Measurements from ENCODE around the gene KREMEN2.

The KREMEN2 gene

DNA sequence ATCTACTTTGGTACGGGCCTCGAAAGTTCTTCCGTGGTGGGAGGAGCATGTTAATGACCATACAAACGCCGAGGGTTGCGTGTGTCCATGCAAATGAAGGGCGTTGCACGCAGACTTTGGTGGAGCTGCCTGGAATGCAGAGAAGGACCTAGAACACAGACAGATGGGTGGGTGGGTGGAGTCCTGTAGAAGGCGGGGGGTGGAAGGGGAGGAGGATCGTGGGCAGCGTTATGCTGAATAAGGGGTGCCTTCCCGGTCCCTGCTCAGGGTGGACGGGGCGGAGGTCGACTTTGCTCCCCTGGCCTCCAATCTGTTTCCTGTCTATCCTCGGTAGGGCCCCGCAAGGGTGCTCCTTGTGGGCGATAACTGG, 4.3 kb downstream of the KREMEN2 start:
- Histone ChIP-seq H3K27ac (ENCODE audit: low read length) (peak overlapping the region; percentile 91), H3K36me3 (replicated peaks; ENCODE audit: low read depth, low read length) (peaks cover 22% of the 10 kb centered on the region), H3K4me2 (ENCODE audit: low read length) (peak overlapping the region; percentile 85), H4K20me1 (ENCODE audit: insufficient read depth, low read length) (peaks cover 36% of the 10 kb centered on the region), H3K9ac (ENCODE audit: low read length) (peak overlapping the region; percentile 84), H3K79me2 (ENCODE audit: low read length) (peaks cover 42% of the 10 kb centered on the region), H3K27me3 (ENCODE audit: low read depth, low read length) (no peaks in the 10 kb centered on the region), H3K9me3 (ENCODE audit: insufficient read depth, low read length) (no peaks in the 10 kb centered on the region), H2AFZ (ENCODE audit: low read depth, low read length) (no peak overlapping the region), H3K4me3 (ENCODE audit: low read length) (peak overlapping the region; percentile 97), H3K4me1 (ENCODE audit: low read length) (peaks cover 26% of the 10 kb centered on the region)
- TF ChIP-seq, protein P1, sequence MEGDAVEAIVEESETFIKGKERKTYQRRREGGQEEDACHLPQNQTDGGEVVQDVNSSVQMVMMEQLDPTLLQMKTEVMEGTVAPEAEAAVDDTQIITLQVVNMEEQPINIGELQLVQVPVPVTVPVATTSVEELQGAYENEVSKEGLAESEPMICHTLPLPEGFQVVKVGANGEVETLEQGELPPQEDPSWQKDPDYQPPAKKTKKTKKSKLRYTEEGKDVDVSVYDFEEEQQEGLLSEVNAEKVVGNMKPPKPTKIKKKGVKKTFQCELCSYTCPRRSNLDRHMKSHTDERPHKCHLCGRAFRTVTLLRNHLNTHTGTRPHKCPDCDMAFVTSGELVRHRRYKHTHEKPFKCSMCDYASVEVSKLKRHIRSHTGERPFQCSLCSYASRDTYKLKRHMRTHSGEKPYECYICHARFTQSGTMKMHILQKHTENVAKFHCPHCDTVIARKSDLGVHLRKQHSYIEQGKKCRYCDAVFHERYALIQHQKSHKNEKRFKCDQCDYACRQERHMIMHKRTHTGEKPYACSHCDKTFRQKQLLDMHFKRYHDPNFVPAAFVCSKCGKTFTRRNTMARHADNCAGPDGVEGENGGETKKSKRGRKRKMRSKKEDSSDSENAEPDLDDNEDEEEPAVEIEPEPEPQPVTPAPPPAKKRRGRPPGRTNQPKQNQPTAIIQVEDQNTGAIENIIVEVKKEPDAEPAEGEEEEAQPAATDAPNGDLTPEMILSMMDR (IDR thresholded peaks at IDR 0.05; ENCODE audit: low read depth, low read length) = no peak
- no peak for TF ChIP-seq EZH2phosphoT487 (IDR thresholded peaks at IDR 0.05; ENCODE audit: low read depth)

DNA sequence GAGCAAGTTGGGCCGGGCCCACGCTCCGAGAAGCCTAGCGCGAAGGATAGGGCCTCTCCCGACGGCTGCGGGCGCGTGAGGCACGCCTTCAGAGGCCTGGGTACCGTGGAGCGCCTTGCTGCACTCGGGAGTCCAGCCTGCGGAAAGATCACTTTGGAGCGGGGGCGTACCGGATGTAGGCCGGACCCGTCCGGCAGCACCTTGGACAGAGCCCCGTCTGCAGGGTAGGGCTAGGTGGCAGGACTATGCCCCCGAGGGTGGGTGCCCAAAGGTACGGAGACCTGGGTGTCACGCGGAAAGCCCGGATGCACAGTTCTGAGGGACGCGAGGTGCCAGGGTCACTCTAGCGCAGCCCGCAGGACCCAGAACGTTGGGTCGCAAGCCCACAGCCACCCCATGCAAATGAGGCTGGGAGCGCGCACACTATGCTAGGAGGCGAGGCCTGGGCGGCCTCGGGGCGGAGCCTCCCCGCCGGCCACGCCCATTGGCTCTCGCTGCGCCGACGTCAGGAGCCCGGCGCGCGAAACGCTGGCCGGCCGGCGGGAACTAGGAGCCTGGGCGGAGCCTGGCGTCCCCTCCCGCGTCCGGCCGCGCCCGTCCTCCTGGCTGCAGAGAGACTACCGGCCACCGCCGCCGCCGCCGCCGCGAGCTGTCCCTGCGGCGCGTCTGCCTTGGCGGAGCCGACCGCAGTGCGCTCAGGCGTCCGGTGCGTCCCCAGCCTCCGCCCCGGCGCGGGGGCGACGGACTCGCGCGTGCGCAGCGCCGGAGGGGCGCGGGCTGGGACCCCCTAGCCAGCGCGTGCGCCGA, 4.9 kb downstream of the KREMEN2 start, which contains the start of gene PAQR4:
Gene PAQR4 (plus strand): TSS at position 611 of the 807 bp plus-strand sequence. CDS start 327 bp downstream, outside the sequence.
- H3K4me1 ChIP-seq (ENCODE audit: low read length) = peaks cover 26% of the 10 kb centered on the region
- H3K27ac ChIP-seq (ENCODE audit: low read length) = peak within 1 kb of the TSS; percentile 91
- no peaks in the 10 kb centered on the region for H3K9me3 ChIP-seq (ENCODE audit: insufficient read depth, low read length)
- peaks cover 36% of the 10 kb centered on the region for H4K20me1 ChIP-seq (ENCODE audit: insufficient read depth, low read length)
- peak within 1 kb of the TSS; percentile 87 for H3K9ac ChIP-seq (ENCODE audit: low read length)
- TF ChIP-seq, protein P1 (IDR thresholded peaks at IDR 0.05; ENCODE audit: low read depth, low read length) = no peak
- no peak for TF ChIP-seq EZH2phosphoT487 (IDR thresholded peaks at IDR 0.05; ENCODE audit: low read depth)
- H3K36me3 ChIP-seq (replicated peaks; ENCODE audit: low read depth, low read length) = peaks cover 22% of the 10 kb centered on the region
- H3K4me2 ChIP-seq (ENCODE audit: low read length) = peak within 1 kb of the TSS; percentile 85
- H3K27me3 ChIP-seq (ENCODE audit: low read depth, low read length) = no peaks in the 10 kb centered on the region
- H3K4me3 ChIP-seq (ENCODE audit: low read length) = peak within 1 kb of the TSS; percentile 97
- no peak within 1 kb of the TSS for H2AFZ ChIP-seq (ENCODE audit: low read depth, low read length)
- H3K79me2 ChIP-seq (ENCODE audit: low read length) = peaks cover 42% of the 10 kb centered on the region

DNA sequence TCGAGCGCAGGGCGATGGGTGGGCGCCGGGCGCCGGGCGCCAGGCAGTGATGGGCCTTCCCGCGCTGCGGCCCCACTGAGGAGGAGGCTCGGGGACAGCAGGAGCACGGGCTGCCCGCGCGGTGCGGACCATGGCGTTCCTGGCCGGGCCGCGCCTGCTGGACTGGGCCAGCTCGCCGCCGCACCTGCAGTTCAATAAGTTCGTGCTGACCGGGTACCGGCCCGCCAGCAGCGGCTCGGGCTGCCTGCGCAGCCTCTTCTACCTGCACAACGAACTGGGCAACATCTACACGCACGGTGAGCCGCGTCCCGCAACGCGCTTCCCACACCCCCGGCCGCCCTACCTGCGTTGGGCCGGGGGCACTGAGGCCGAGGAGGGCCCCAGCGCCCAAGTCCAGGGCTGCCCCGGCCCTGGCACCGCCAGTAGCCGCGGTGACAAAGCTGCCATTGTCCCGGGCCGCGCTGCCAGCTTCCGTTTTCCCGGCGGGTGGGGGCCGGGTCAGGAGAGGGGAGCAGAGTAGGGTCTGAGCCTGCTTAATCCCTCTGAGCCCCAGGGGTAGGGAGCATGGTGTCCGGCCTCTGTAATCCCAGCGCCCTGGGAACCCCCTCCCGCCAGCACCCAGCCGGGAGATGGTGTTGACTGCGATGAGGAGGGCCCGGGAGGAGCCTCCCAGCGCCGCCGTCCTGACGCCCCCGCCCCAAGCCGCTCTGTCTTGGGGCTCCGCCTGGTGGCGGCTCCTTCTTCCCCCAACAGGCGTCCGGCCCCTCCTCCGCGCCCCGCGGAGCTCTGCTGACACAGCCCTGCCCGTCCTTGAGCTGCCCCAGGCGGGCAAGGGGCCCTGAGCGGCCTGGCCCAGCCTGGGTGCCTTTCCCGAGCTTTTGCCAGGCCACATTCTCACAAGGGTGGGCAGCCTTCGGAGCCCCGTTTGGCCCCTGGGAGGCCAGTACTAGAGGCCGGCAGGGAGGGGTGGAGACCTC, 5.8 kb downstream of the KREMEN2 start:
- peak overlapping the region; percentile 97 for H3K4me3 ChIP-seq (ENCODE audit: low read length)
- no peak overlapping the region for H2AFZ ChIP-seq (ENCODE audit: low read depth, low read length)
- H3K4me1 ChIP-seq (ENCODE audit: low read length) = peaks cover 26% of the 10 kb centered on the region
- H4K20me1 ChIP-seq (ENCODE audit: insufficient read depth, low read length) = peaks cover 36% of the 10 kb centered on the region
- no peaks in the 10 kb centered on the region for H3K9me3 ChIP-seq (ENCODE audit: insufficient read depth, low read length)
- TF ChIP-seq, protein P1 (IDR thresholded peaks at IDR 0.05; ENCODE audit: low read depth, low read length) = peak; percentile 66
- no peak for TF ChIP-seq EZH2phosphoT487 (IDR thresholded peaks at IDR 0.05; ENCODE audit: low read depth)
- H3K36me3 ChIP-seq (replicated peaks; ENCODE audit: low read depth, low read length) = peaks cover 31% of the 10 kb centered on the region
- peak overlapping the region; percentile 87 for H3K9ac ChIP-seq (ENCODE audit: low read length)
- H3K4me2 ChIP-seq (ENCODE audit: low read length) = peak overlapping the region; percentile 79
- H3K79me2 ChIP-seq (ENCODE audit: low read length) = peaks cover 34% of the 10 kb centered on the region
- no peaks in the 10 kb centered on the region for H3K27me3 ChIP-seq (ENCODE audit: low read depth, low read length)
- peak overlapping the region; percentile 91 for H3K27ac ChIP-seq (ENCODE audit: low read length)
